HepG2 (cell line): ENCODE measurements around the gene DNM3. TPM values are rescaled to one million over a fixed set of nuclear protein-coding genes. Genes with fewer than 3 reads are reported as not detected.

Experiments used
- ATAC-seq: fragments of 200-7000 bp; cut with Tn5 transposase; 3 replicates; pipeline ENCODE4 v1.9.1; 2020; ENCODE audit warnings: mild to moderate bottlenecking, moderate library complexity
- BruUV-seq: library from RNA; stranded (reverse); fragments of 400-500 nt; replicated peaks from 2 replicates; lab custom pipeline; 2021; lab: Mats Ljungman, UMichigan
- CTCF ChIA-PET: fragments of 300-600 bp; formaldehyde crosslinking; extraction: SDS; loops from one replicate; lab custom pipeline; 2021; ENCODE audit warnings: low total read pairs, inconsistent platforms, low intra/inter-chr PET ratio; lab: Yijun Ruan, JAX
- POLR2A ChIA-PET: fragments of 350-600 bp; sonication (Branson Sonifier 250); formaldehyde crosslinking; loops from one replicate; lab custom pipeline; 2020; ENCODE audit warnings: antibody characterized with exemption, inconsistent platforms; lab: Yijun Ruan, JAX
- DNase-seq: peaks from one replicate; pipeline ENCODE4 v3.0.0-alpha.2; 2015; ENCODE audit warnings: low spot score
- FAIRE-seq: peaks from 3 replicates; lab custom pipeline; 2011; peaks lifted over from hg19 to GRCh38; lab: Jason Lieb, UNC
- H2AFZ ChIP-seq: one replicate; pipeline ENCODE4 v1.6.1; 2011; ENCODE audit warnings: low read length, inconsistent platforms
- H3K27ac ChIP-seq: fragments of 300-600 bp; 3 replicates; pipeline ENCODE4 v1.8.0; 2011; ENCODE audit warnings: mixed run types, mild to moderate bottlenecking, mixed read lengths, low read length, inconsistent platforms; ENCODE audit not compliant: insufficient read depth; ENCODE audit errors: extremely low read length
- H3K27me3 ChIP-seq, 2 experiments: fragments of 200-600 bp in 1 of 2; 2 replicates in 1 of 2; 3 replicates in 1 of 2; pipeline versions ENCODE4 v1.6.0 to v1.8.0; 2011; ENCODE audit warnings: low read length in 2 of 2, mild to moderate bottlenecking in 2 of 2, moderate library complexity in 2 of 2, inconsistent platforms in 1 of 2; ENCODE audit not compliant: insufficient read depth in 2 of 2, control insufficient read depth in 1 of 2
- H3K36me3 ChIP-seq, 2 experiments: fragments of 200-600 bp in 1 of 2; replicated peaks in 1 of 2; 2 replicates in 1 of 2; 3 replicates in 1 of 2; pipeline versions ENCODE4 v1.5.1 to v1.8.0; 2011; ENCODE audit warnings: low read length in 2 of 2, inconsistent platforms in 1 of 2; ENCODE audit not compliant: insufficient read depth in 2 of 2, control insufficient read depth in 1 of 2
- H3K4me1 ChIP-seq: 2 replicates; pipeline ENCODE4 v1.5.1; 2012; ENCODE audit warnings: low read length, inconsistent platforms; ENCODE audit not compliant: insufficient read depth
- H3K4me2 ChIP-seq: 2 replicates; pipeline ENCODE4 v1.6.0; 2011; ENCODE audit warnings: low read depth, low read length, inconsistent platforms
- H3K4me3 ChIP-seq, 3 experiments: fragments of 200-600 bp in 1 of 3; sonication (generic), shearing (Covaris generic) in 1 of 3; replicated peaks in 1 of 3; 2 replicates each; pipeline ENCODE4 v1.5.1; 2011 to 2016; ENCODE audit warnings: low read length in 3 of 3, inconsistent platforms in 2 of 3, low read depth in 2 of 3, mild to moderate bottlenecking in 2 of 3, control low read depth in 1 of 3, mixed read lengths in 1 of 3; ENCODE audit not compliant: insufficient read depth in 1 of 3
- H3K79me2 ChIP-seq: one replicate; pipeline ENCODE4 v1.6.1; 2011; ENCODE audit warnings: low read length, inconsistent platforms; ENCODE audit not compliant: insufficient read depth
- H3K9ac ChIP-seq: 2 replicates; pipeline ENCODE4 v1.6.0; 2011; ENCODE audit warnings: mild to moderate bottlenecking, low read depth, low read length, inconsistent platforms; ENCODE audit not compliant: insufficient read depth
- H3K9me3 ChIP-seq: 2 replicates; pipeline ENCODE4 v1.5.1; 2012; ENCODE audit warnings: mild to moderate bottlenecking, low read length
- H4K20me1 ChIP-seq: 2 replicates; pipeline ENCODE4 v1.6.0; 2011; ENCODE audit warnings: inconsistent platforms, mild to moderate bottlenecking, low read length, moderate library complexity; ENCODE audit not compliant: insufficient read depth
- DR1 ChIP-seq: sonication (generic); formaldehyde crosslinking; IDR thresholded peaks from 2 replicates; pipeline ENCODE4 v1.8.0; 2021; ENCODE audit warnings: mild to moderate bottlenecking, missing genetic modification reagents, inconsistent platforms
- MYC ChIP-seq: sonication (generic); formaldehyde crosslinking; IDR thresholded peaks from 2 replicates; pipeline ENCODE4 v1.9.0; 2021; ENCODE audit warnings: missing genetic modification reagents, borderline replicate concordance
- NR2F2 ChIP-seq: IDR thresholded peaks from 2 replicates; pipeline ENCODE4 v1.6.1; 2012; ENCODE audit warnings: low read depth, inconsistent platforms, borderline replicate concordance
- ZNF24 ChIP-seq: fragments of 450-650 bp; IDR thresholded peaks from 2 replicates; pipeline ENCODE4 v1.6.1; 2017; ENCODE audit warnings: antibody characterized with exemption, mild to moderate bottlenecking
- ZNF333 ChIP-seq: sonication (generic); formaldehyde crosslinking; IDR thresholded peaks from 2 replicates; pipeline ENCODE4 v1.4.0; 2020; ENCODE audit warnings: mild to moderate bottlenecking, missing genetic modification reagents, borderline replicate concordance
- ZNF512B ChIP-seq: sonication (generic); formaldehyde crosslinking; IDR thresholded peaks from 2 replicates; pipeline ENCODE4 v1.5.1; 2020; ENCODE audit warnings: missing genetic modification reagents, mild to moderate bottlenecking, borderline replicate concordance
- WGBS: methylation state at CpG from one replicate; pipeline ENCODE4 v1.1.6; 2017; ENCODE audit warnings: low lambda C conversion rate; 5-methylcytosine and 5-hydroxymethylcytosine counted together
- in situ Hi-C: cut with HindIII; loops from 2 replicates; pipeline ENCODE4 v1.10.0; 2017; ENCODE audit warnings: low pct_unique_long_range_greater_than_20kb; ENCODE audit not compliant: extremely low pct_ligation_motif_present
- intact Hi-C: fragments of 100-400 bp; cut with micrococcal nuclease; formaldehyde crosslinking; loops from one replicate; pipeline ENCODE4 v1.10.0; 2022; ENCODE audit not compliant: unreplicated experiment
- polyA plus RNA-seq, 8 experiments: library from polyadenylated mRNA; depleted of rRNA in 3 of 8; stranded (reverse) in 7 of 8; unstranded in 1 of 8; fragments of >200 nt; fragmentation: Illumina TruSeq in 4 of 8; extraction: Trizol in 4 of 8; gene quantifications; 2 replicates each; pipeline versions ENCODE4 v1.2.1 to v1.2.3, GENCODE V29; 2011 to 2016; ENCODE audit warnings: low read depth in 4 of 8, missing spikeins in 1 of 8, mixed read lengths in 1 of 8; ENCODE audit not compliant: insufficient read depth in 1 of 8
- total RNA-seq, 5 experiments: library from RNA; depleted of rRNA; stranded (reverse); fragments of >200 nt; fragmentation: Illumina TruSeq; extraction: Trizol; gene quantifications; 2 replicates each; pipeline ENCODE4 v1.2.3, GENCODE V29; 2016; ENCODE audit warnings: low read depth in 1 of 5
- TF ChIP-seq, protein P1 (sequence below): sonication (generic); formaldehyde crosslinking; IDR thresholded peaks from 2 replicates; pipeline ENCODE4 v1.5.1; 2020; ENCODE audit warnings: missing genetic modification reagents, mild to moderate bottlenecking, borderline replicate concordance

Gene DNM3
- total and polyA plus RNA-seq, 2 of the 13 experiments (the other 11 are each of a cell fraction or from before 2014, with no cell fraction given): 0.05 TPM; not detected in 1

- Histone ChIP-seq H3K27me3 (no peaks in the 10 kb centered on the region), H3K4me1 (no peaks in the 10 kb centered on the region), H3K9ac (no peak overlapping the region), H3K4me3 (no peak overlapping the region), H3K79me2 (no peaks in the 10 kb centered on the region), H3K4me2 (no peak overlapping the region), H3K36me3 (no peaks in the 10 kb centered on the region), H4K20me1 (no peaks in the 10 kb centered on the region), H2AFZ (no peak overlapping the region), H3K27ac (no peak overlapping the region), H3K9me3 (no peaks in the 10 kb centered on the region)
- 1% methylated on average over 2 of the region's 2 CpGs for WGBS
- BruUV-seq: no TSS peak
- in situ Hi-C loops: no loop called here
- no peak for TF ChIP-seq DR1 (CRISPR knock-in tag)
- TF ChIP-seq NR2F2: no peak
- TF ChIP-seq ZNF512B (CRISPR knock-in tag): no peak
- TF ChIP-seq ZNF24: no peak
- TF ChIP-seq, protein P1, sequence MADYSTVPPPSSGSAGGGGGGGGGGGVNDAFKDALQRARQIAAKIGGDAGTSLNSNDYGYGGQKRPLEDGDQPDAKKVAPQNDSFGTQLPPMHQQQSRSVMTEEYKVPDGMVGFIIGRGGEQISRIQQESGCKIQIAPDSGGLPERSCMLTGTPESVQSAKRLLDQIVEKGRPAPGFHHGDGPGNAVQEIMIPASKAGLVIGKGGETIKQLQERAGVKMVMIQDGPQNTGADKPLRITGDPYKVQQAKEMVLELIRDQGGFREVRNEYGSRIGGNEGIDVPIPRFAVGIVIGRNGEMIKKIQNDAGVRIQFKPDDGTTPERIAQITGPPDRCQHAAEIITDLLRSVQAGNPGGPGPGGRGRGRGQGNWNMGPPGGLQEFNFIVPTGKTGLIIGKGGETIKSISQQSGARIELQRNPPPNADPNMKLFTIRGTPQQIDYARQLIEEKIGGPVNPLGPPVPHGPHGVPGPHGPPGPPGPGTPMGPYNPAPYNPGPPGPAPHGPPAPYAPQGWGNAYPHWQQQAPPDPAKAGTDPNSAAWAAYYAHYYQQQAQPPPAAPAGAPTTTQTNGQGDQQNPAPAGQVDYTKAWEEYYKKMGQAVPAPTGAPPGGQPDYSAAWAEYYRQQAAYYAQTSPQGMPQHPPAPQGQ (CRISPR knock-in tag): no peak
- TF ChIP-seq MYC (CRISPR knock-in tag): no peak
- TF ChIP-seq ZNF333: no peak
- intact Hi-C loops: no loop called here
- POLR2A ChIA-PET: no interaction called here
- ATAC-seq (no peak), FAIRE-seq (no peak), DNase-seq (no peak)
- CTCF ChIA-PET: no interaction called here
These were observed 535.1 kb downstream of the DNM3 start for GRCh38 chr1:172376431-172376830.
